GM18498 (cell line): ENCODE data around the gene HELZ.
"Not testable (repeated sequence)": the region's sequence is repeated elsewhere in the genome, so short reads cannot be mapped to it uniquely, and the experiment has no call there.

Experiments
- ATAC-seq: cut with Tn5 transposase; IDR thresholded peaks from one replicate; pipeline ENCODE4 v1.9.1; 2021; ENCODE audit warnings: mild to moderate bottlenecking, moderate library complexity; ENCODE audit not compliant: unreplicated experiment

The HELZ gene, protein sequence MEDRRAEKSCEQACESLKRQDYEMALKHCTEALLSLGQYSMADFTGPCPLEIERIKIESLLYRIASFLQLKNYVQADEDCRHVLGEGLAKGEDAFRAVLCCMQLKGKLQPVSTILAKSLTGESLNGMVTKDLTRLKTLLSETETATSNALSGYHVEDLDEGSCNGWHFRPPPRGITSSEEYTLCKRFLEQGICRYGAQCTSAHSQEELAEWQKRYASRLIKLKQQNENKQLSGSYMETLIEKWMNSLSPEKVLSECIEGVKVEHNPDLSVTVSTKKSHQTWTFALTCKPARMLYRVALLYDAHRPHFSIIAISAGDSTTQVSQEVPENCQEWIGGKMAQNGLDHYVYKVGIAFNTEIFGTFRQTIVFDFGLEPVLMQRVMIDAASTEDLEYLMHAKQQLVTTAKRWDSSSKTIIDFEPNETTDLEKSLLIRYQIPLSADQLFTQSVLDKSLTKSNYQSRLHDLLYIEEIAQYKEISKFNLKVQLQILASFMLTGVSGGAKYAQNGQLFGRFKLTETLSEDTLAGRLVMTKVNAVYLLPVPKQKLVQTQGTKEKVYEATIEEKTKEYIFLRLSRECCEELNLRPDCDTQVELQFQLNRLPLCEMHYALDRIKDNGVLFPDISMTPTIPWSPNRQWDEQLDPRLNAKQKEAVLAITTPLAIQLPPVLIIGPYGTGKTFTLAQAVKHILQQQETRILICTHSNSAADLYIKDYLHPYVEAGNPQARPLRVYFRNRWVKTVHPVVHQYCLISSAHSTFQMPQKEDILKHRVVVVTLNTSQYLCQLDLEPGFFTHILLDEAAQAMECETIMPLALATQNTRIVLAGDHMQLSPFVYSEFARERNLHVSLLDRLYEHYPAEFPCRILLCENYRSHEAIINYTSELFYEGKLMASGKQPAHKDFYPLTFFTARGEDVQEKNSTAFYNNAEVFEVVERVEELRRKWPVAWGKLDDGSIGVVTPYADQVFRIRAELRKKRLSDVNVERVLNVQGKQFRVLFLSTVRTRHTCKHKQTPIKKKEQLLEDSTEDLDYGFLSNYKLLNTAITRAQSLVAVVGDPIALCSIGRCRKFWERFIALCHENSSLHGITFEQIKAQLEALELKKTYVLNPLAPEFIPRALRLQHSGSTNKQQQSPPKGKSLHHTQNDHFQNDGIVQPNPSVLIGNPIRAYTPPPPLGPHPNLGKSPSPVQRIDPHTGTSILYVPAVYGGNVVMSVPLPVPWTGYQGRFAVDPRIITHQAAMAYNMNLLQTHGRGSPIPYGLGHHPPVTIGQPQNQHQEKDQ (N-terminal part only)

GRCh38 chr17:67245073-67245693, at the start of gene HELZ:
Gene HELZ (minus strand): TSS chr17:67245196. CDS start chr17:67218804, 26,392 bp downstream.
- peak; percentile 57 for ATAC-seq

DNA sequence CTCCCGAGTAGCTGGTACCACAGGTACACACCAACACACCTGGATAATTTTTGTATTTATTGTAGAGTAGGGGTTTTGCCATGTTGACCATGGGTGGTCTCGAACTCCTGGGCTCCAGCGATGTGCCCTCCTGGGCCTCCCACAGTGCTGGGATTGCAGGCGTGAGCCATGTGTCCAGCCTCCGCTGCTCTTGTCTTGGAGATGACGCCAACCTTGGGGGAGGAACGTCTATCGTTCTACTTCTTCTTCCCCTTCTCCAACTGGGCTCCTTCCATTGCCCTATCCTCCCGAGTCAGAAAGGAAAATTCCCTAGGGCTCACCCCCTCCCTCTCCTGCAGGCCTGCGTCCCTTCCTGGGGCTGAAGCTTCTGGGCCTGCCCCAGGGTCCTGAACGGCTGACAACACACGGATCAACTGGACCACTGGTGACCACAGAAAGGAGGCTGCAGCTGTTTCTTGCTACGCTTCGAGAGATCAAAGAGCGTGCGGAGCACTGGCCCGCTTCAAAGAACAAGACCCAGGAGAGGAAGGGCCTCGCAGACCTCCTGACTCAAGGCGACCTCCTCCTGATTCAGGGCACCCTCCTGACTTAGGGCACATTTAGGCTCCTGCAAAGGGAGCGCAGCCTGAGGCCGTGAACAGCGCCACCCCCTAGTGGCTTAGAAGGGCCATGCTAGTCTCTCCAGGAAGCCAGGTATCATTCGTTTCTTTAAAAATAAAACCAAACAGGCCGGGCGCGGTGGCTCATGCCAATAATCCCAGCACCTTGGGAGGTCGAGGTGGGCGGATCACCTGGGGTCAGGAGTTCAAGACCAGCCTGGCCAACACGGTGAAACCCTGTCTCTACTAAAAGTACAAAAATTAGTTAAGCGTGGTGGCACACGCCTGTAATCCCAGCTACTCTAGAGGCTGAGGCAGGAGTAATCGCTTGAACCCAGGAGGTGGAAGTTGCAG, 48.5 kb upstream of the HELZ start:
- peak; percentile 92 for ATAC-seq

- no peak for ATAC-seq
These were observed 45.8 kb upstream of the HELZ start for GRCh38 chr17:67290711-67291291.

GRCh38 chr17:67290244-67290643, 45.2 kb upstream of the HELZ start:
- no peak for ATAC-seq

DNA sequence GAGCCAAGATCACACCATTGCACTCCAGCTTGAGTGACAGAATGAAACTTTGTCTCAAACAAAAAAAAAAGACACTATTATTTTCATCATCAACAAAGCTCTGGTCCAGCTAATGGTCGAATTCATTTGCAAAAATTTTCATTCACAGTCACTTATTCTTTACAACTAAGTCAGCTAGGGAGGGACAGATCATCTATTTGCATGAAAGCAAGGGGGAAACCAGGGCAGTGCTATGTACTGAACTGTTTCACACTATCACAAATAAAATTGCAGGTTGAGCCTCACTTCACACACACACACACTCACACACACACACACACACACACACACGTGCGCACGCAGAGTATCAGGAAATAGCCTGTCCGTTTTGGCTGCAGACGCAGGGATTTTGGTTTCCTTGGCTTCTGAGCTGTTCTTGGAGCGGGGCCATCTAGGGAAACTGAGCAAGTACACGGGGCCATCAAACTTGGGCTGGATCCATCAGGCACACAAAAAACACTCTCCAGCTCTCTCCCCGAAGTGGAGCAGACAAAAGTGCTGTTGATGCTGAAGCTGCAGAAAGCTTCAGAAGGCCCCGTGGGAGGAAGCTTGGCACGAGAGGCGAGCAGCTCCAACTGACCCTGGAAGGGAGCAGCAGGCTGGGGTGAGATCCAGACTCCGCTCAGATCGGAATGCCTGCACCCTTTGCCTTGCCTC, 44.3 kb upstream of the HELZ start:
- ATAC-seq: no peak

DNA sequence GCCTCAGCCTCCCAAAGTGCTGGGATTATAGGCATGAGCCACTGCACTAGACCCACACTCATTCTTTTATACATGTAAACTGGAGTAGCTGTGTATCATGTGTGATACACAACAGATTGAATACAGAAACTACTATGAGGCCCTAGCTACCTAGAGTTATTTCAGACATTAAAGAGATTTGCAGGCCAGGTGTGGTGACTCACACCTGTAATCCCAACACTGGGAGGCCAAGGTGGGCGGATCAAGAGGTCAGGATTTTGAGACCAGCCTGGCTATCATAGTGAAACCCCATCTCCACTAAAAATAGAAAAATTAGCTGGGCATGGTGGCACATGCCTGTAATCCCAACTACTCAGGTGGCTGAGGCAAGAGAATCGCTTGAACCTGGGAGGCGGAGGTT, 41.8 kb upstream of the HELZ start:
- not testable (repeated sequence) for ATAC-seq

GRCh38 chr17:67285360-67285759, 40.4 kb upstream of the HELZ start:
- ATAC-seq: no peak

- ATAC-seq: no peak
These were observed 38.9 kb upstream of the HELZ start for GRCh38 chr17:67283731-67284516.

- no peak for ATAC-seq
These were observed 36.7 kb upstream of the HELZ start for GRCh38 chr17:67281743-67282142.

DNA sequence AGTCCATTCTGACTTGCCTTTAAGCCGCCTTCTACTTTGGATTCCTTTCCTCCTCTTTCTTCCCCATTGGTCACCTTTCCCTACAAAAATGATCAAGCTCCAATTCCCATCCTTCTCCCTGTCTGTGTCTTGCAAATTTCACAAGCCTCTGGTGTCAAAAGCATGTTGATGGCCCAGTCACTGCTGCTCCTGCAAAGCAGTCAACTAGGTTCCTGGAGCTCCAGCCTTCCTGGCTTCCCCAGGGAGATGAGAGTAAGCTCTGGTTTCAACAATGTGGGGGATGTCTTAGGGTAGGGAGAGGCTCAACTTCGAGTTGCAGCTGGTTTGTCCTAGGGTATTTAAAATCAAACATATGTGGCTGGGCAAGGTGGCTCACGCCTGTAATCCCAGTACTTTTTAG, 36.1 kb upstream of the HELZ start:
- ATAC-seq: no peak

- no peak for ATAC-seq
These were observed 35.3 kb upstream of the HELZ start for GRCh38 chr17:67280279-67280678.

GRCh38 chr17:67279115-67279514, 34.1 kb upstream of the HELZ start:
- no peak for ATAC-seq

GRCh38 chr17:67278363-67278762, 33.4 kb upstream of the HELZ start:
- no peak for ATAC-seq

DNA sequence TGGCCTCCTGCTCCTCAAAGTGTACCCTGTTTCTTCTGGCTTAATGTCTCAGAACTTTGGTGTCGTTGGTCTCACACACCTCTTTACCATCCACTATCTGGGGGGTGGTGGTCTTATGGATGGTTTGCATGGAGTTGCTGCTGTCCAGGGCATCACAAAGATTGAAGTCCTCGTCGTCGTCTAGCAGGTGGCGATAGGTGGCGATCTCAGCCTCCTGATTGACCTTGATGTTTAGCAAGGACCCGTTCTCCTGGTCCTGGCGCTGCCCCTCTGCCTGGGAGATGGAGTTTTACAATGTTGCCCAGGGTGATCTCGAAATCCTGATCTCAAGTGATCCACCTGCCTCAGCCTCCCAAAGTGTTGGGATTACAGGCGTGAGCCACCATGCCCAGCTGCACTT, 31.1 kb upstream of the HELZ start:
- ATAC-seq: no peak

GRCh38 chr17:67274466-67274865, 29.5 kb upstream of the HELZ start:
- no peak for ATAC-seq

- ATAC-seq: no peak
These were observed 28.9 kb upstream of the HELZ start for GRCh38 chr17:67273900-67274299.

DNA sequence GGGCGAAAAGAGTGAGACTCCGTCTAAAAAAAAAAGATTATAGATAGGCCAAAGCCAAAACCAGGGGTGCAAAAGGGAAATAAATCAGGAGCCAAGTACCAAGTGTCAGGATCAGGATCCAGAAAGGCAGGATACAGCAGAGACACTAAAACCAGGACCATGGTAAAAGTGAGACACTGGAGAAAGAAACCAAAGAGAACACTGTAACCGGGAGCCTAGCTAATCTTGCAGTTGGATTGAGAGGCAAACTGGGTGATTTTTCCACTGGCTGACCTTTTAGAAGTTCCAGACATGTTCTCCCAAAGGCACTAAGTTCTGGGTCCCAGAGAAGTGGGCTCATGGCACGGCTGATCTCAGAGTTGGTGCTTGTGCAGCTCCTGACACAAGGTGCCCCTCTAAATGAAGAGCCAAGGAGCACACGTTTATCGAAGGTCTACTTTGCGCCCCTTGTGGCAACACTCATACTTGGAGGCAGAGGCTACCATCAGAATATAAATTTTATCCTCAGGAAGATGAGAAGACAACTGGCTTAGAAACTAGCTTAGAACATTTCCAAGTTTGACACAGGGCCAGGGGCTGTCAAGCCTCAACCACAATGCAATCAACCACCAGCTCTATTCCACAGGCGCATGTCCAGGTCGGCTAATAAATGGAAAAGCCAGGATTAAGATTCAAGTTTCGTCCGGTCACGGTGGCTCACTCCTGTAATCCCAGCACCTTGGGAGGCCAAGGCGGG, 27.5 kb upstream of the HELZ start:
- ATAC-seq: no peak
